Lower leg skin (tissue), 3 donors: ENCODE results near the gene UGT1A8.

ENCODE experiments used
- CTCF ChIP-seq, 3 donors: fragments of 450-650 bp; IDR thresholded peaks; one replicate each; pipeline ENCODE4 v1.5.1; 2016; ENCODE audit warnings: antibody characterized with exemption in 3 of 3, mild to moderate bottlenecking in 3 of 3, moderate library complexity in 2 of 3
- POLR2A ChIP-seq, 2 donors: fragments of 450-650 bp; IDR thresholded peaks; one replicate each; pipeline ENCODE4 v1.6.1; 2016 to 2017; ENCODE audit warnings: antibody characterized with exemption in 2 of 2, mild to moderate bottlenecking in 1 of 2, moderate library complexity in 1 of 2

GRCh38 chr2:233811087-233811486 lies 193.7 kb downstream of the UGT1A8 start:
- no peak for TF ChIP-seq CTCF (IDR thresholded peaks at IDR 0.05)
- no peak for TF ChIP-seq POLR2A (IDR thresholded peaks at IDR 0.05)
